ENCODE results near the gene MTOR. TPM values are rescaled to one million over a fixed set of nuclear protein-coding genes. Genes with fewer than 3 reads are reported as not detected.

MTOR gene
- polyA plus RNA-seq, 4 donors: 27.5 to 45.6 (median 40.9) TPM

- DNase-seq (ENCODE audit: low read depth in 4 of 4, low spot score in 3 of 4): no peak
Measured at GRCh38 chr1:11156963-11157362, 105.4 kb downstream of the MTOR start.

- DNase-seq (ENCODE audit: low read depth in 4 of 4, low spot score in 3 of 4): no peak
Measured at GRCh38 chr1:11156441-11156840, 105.9 kb downstream of the MTOR start.

- no peak for DNase-seq (ENCODE audit: low read depth in 4 of 4, low spot score in 3 of 4)
Measured at GRCh38 chr1:11153184-11153583, 109.2 kb downstream of the MTOR start.

- DNase-seq (ENCODE audit: low read depth in 4 of 4, low spot score in 3 of 4): no peak
Measured at GRCh38 chr1:11152755-11153154, 109.6 kb downstream of the MTOR start.

GRCh38 chr1:11151826-11152612 lies 110.3 kb downstream of the MTOR start:
- no peak for DNase-seq (ENCODE audit: low read depth in 4 of 4, low spot score in 3 of 4)

GRCh38 chr1:11151114-11151513 lies 111.2 kb downstream of the MTOR start:
- DNase-seq (ENCODE audit: low read depth in 4 of 4, low spot score in 3 of 4): no peak

GRCh38 chr1:11150326-11150725 lies 112.0 kb downstream of the MTOR start:
- DNase-seq (ENCODE audit: low read depth in 4 of 4, low spot score in 3 of 4): peak; percentile 43 to 59 (median 52)

- no peak for DNase-seq (ENCODE audit: low read depth in 4 of 4, low spot score in 3 of 4)
Measured at GRCh38 chr1:11147197-11147770, 115.1 kb downstream of the MTOR start.

GRCh38 chr1:11145741-11146140 lies 116.6 kb downstream of the MTOR start:
- DNase-seq (ENCODE audit: low read depth in 4 of 4, low spot score in 3 of 4): no peak

GRCh38 chr1:11144570-11145256 lies 117.6 kb downstream of the MTOR start:
- no peak for DNase-seq (ENCODE audit: low read depth in 4 of 4, low spot score in 3 of 4)

GRCh38 chr1:11143907-11144306 lies 118.4 kb downstream of the MTOR start:
- no peak for DNase-seq (ENCODE audit: low read depth in 4 of 4, low spot score in 3 of 4)

- DNase-seq (ENCODE audit: low read depth in 4 of 4, low spot score in 3 of 4): no peak
Measured at GRCh38 chr1:11143401-11143800, 119.0 kb downstream of the MTOR start.

- DNase-seq (ENCODE audit: low read depth in 4 of 4, low spot score in 3 of 4): no peak
Measured at GRCh38 chr1:11142618-11143391, 119.5 kb downstream of the MTOR start.

- no peak for DNase-seq (ENCODE audit: low read depth in 4 of 4, low spot score in 3 of 4)
Measured at GRCh38 chr1:11138952-11139351, 123.4 kb downstream of the MTOR start.

GRCh38 chr1:11138029-11138428 lies 124.3 kb downstream of the MTOR start:
- DNase-seq (ENCODE audit: low read depth in 4 of 4, low spot score in 3 of 4): no peak

- no peak for DNase-seq (ENCODE audit: low read depth in 4 of 4, low spot score in 3 of 4)
Measured at GRCh38 chr1:11134898-11135266, 127.5 kb downstream of the MTOR start.

GRCh38 chr1:11134251-11134897 lies 128.0 kb downstream of the MTOR start:
- no peak for DNase-seq (ENCODE audit: low read depth in 4 of 4, low spot score in 3 of 4)

GRCh38 chr1:11132563-11133293 lies 129.6 kb downstream of the MTOR start:
- DNase-seq (ENCODE audit: low read depth in 4 of 4, low spot score in 3 of 4): no peak

- DNase-seq (ENCODE audit: low read depth in 4 of 4, low spot score in 3 of 4): no peak
Measured at GRCh38 chr1:11131816-11132215, 130.5 kb downstream of the MTOR start.

GRCh38 chr1:11130406-11130805 lies 131.9 kb downstream of the MTOR start:
- no peak for DNase-seq (ENCODE audit: low read depth in 4 of 4, low spot score in 3 of 4)

All from left renal pelvis (tissue), 4 donors.